Transverse colon (tissue), 4 donors: ENCODE data around the gene C2orf80. TPM values are rescaled to one million over a fixed set of nuclear protein-coding genes. Genes with fewer than 3 reads are reported as not detected.

Experiments
- DNase-seq: peaks from one replicate; pipeline ENCODE4 v3.0.0-alpha.2; 2019
- H3K27ac ChIP-seq, 4 donors: fragments of 200-600 bp; sonication (generic); 2 replicates each; pipeline ENCODE4 v1.5.1; 2016 to 2018; ENCODE audit warnings: inconsistent platforms in 4 of 4
- H3K27me3 ChIP-seq: fragments of 200-600 bp; sonication (generic); 2 replicates; pipeline ENCODE4 v1.5.1; 2017; ENCODE audit warnings: inconsistent platforms
- H3K36me3 ChIP-seq, 4 donors: fragments of 200-600 bp; sonication (generic); 2 replicates each; pipeline ENCODE4 v1.5.1; 2017 to 2019; ENCODE audit warnings: inconsistent platforms in 4 of 4
- H3K4me1 ChIP-seq, 4 donors: fragments of 200-600 bp; sonication (generic); 2 replicates each; pipeline ENCODE4 v1.5.1; 2017 to 2020; ENCODE audit warnings: inconsistent platforms in 4 of 4
- H3K4me3 ChIP-seq, 4 donors: fragments of 200-600 bp; sonication (generic); 1 replicate in 1 of 4; 2 replicates in 3 of 4; pipeline versions ENCODE4 v1.5.1 to v1.6.1; 2017 to 2019; ENCODE audit warnings: inconsistent platforms in 4 of 4
- H3K9me3 ChIP-seq, 2 donors: fragments of 200-600 bp; sonication (generic); 2 replicates each; pipeline ENCODE4 v1.5.1; 2017 to 2019; ENCODE audit warnings: inconsistent platforms in 2 of 2
- CTCF ChIP-seq, 5 experiments: fragments of 200-600 bp in 3 of 5; fragments of 450-650 bp in 2 of 5; sonication (generic) in 3 of 5; IDR thresholded peaks; 1 replicate in 2 of 5; 2 replicates in 3 of 5; pipeline ENCODE4 v1.5.1; 2016 to 2017; ENCODE audit warnings: antibody characterized with exemption in 5 of 5, inconsistent platforms in 3 of 5, mild to moderate bottlenecking in 2 of 5, moderate library complexity in 1 of 5
- EP300 ChIP-seq: sonication (generic); formaldehyde crosslinking; IDR thresholded peaks from one replicate; pipeline ENCODE4 v1.6.1; 2017; ENCODE audit warnings: antibody characterized with exemption, low read depth
- POLR2A ChIP-seq: fragments of 450-650 bp; IDR thresholded peaks from one replicate; pipeline ENCODE4 v1.6.1; 2016; ENCODE audit warnings: antibody characterized with exemption, mild to moderate bottlenecking, moderate library complexity
- POLR2AphosphoS5 ChIP-seq, 3 donors: sonication (generic); formaldehyde crosslinking; IDR thresholded peaks; one replicate each; pipeline ENCODE4 v1.6.1; 2016; ENCODE audit warnings: antibody characterized with exemption in 3 of 3
- WGBS, 2 donors: methylation state at CpG; one replicate each; pipeline ENCODE4 v1.1.5; 2018; ENCODE audit warnings: low coverage in 1 of 2; 5-methylcytosine and 5-hydroxymethylcytosine counted together
- in situ Hi-C, 4 donors: fragments of 200-750 bp; cut with MboI; loops; one replicate each; pipeline versions ENCODE4 v1.15.0 to v1.15.1; 2017; ENCODE audit warnings: low sequenced_read_pairs in 3 of 4, low pct_ligation_motif_present in 1 of 4, low pct_unique_long_range_greater_than_20kb in 1 of 4
- intact Hi-C: fragments of 100-400 bp; cut with DNase I; formaldehyde crosslinking; loops from one replicate; pipeline ENCODE4 v1.15.1; 2023; ENCODE audit warnings: low total_unique reads
- total RNA-seq, 4 donors: library from RNA; depleted of rRNA; stranded (reverse); fragments of >200 nt; gene quantifications; one replicate each; pipeline ENCODE4 v1.1.0, GENCODE V29; 2016

The C2orf80 gene
- total RNA-seq, 4 donors from 2014 or later = not detected

- TF ChIP-seq POLR2A = no peak
- TF ChIP-seq POLR2AphosphoS5 (IDR thresholded peaks at IDR 0.05) = no peak
- TF ChIP-seq CTCF (IDR thresholded peaks at IDR 0.05) = no peak
- no peak for TF ChIP-seq EP300
- no peak for DNase-seq
- Histone ChIP-seq H3K9me3 (no peaks in the 10 kb centered on the region), H3K27me3 (no peaks in the 10 kb centered on the region), H3K27ac (no peak overlapping the region), H3K4me1 (no peaks in the 10 kb centered on the region), H3K36me3 (no peaks in the 10 kb centered on the region), H3K4me3 (no peak overlapping the region)
- WGBS, 2 donors = 93% methylated on average over 1 of the region's 1 CpG; no CpG with 5 or more reads in 1 of the 2 donors
- intact Hi-C loops = no loop called here
- in situ Hi-C loops = no loop called here
These were observed 38.9 kb downstream of the C2orf80 start for GRCh38 chr2:208150956-208151355.

- Histone ChIP-seq H3K9me3 (no peaks in the 10 kb centered on the region), H3K27me3 (no peaks in the 10 kb centered on the region), H3K4me3 (no peak overlapping the region), H3K36me3 (no peaks in the 10 kb centered on the region), H3K27ac (no peak overlapping the region), H3K4me1 (no peaks in the 10 kb centered on the region)
- in situ Hi-C loops = no loop called here
- intact Hi-C loops = no loop called here
- DNase-seq = no peak
- no peak for TF ChIP-seq POLR2A
- TF ChIP-seq POLR2AphosphoS5 (IDR thresholded peaks at IDR 0.05) = no peak
- no peak for TF ChIP-seq EP300
- TF ChIP-seq CTCF (IDR thresholded peaks at IDR 0.05) = no peak
These were observed 39.7 kb downstream of the C2orf80 start for GRCh38 chr2:208150094-208150493.

GRCh38 chr2:208148803-208149202, 41.0 kb downstream of the C2orf80 start:
- intact Hi-C loops = no loop called here

GRCh38 chr2:208147759-208148158, 42.1 kb downstream of the C2orf80 start:
- 85 to 92% methylated on average over 2 to 3 of the region's 3 CpGs for WGBS, 2 donors
- Histone ChIP-seq H3K27ac (no peak overlapping the region), H3K27me3 (no peaks in the 10 kb centered on the region), H3K4me3 (no peak overlapping the region), H3K9me3 (no peaks in the 10 kb centered on the region), H3K36me3 (no peaks in the 10 kb centered on the region), H3K4me1 (no peaks in the 10 kb centered on the region)
- in situ Hi-C loops = no loop called here
- TF ChIP-seq EP300 (no peak), CTCF (IDR thresholded peaks at IDR 0.05) (no peak), POLR2A (no peak), POLR2AphosphoS5 (IDR thresholded peaks at IDR 0.05) (no peak)
- DNase-seq = no peak
- intact Hi-C loops = no loop called here

More at GRCh38 chr2:208148803-208149202, 41.0 kb downstream of the C2orf80 start:
- Histone ChIP-seq H3K36me3 (no peaks in the 10 kb centered on the region), H3K9me3 (no peaks in the 10 kb centered on the region), H3K27me3 (no peaks in the 10 kb centered on the region), H3K27ac (no peak overlapping the region), H3K4me3 (no peak overlapping the region), H3K4me1 (no peaks in the 10 kb centered on the region)
- no peak for DNase-seq
- in situ Hi-C loops = no loop called here
- no peak for TF ChIP-seq CTCF (IDR thresholded peaks at IDR 0.05)
- TF ChIP-seq POLR2A = no peak
- TF ChIP-seq POLR2AphosphoS5 (IDR thresholded peaks at IDR 0.05) = no peak
- no peak for TF ChIP-seq EP300
- WGBS, 2 donors = 51 to 69% methylated on average over 2 of the region's 2 CpGs
